ENCODE results near the gene TRAPPC4. TPM values are rescaled to one million over a fixed set of nuclear protein-coding genes. Genes with fewer than 3 reads are reported as not detected.
"Not testable (repeated sequence)": the region's sequence is repeated elsewhere in the genome, so short reads cannot be mapped to it uniquely, and the experiment has no call there.

The TRAPPC4 gene, protein sequence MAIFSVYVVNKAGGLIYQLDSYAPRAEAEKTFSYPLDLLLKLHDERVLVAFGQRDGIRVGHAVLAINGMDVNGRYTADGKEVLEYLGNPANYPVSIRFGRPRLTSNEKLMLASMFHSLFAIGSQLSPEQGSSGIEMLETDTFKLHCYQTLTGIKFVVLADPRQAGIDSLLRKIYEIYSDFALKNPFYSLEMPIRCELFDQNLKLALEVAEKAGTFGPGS
- total RNA-seq, result 10 to 100 TPM; 58.6 to 65.0 TPM

DNA sequence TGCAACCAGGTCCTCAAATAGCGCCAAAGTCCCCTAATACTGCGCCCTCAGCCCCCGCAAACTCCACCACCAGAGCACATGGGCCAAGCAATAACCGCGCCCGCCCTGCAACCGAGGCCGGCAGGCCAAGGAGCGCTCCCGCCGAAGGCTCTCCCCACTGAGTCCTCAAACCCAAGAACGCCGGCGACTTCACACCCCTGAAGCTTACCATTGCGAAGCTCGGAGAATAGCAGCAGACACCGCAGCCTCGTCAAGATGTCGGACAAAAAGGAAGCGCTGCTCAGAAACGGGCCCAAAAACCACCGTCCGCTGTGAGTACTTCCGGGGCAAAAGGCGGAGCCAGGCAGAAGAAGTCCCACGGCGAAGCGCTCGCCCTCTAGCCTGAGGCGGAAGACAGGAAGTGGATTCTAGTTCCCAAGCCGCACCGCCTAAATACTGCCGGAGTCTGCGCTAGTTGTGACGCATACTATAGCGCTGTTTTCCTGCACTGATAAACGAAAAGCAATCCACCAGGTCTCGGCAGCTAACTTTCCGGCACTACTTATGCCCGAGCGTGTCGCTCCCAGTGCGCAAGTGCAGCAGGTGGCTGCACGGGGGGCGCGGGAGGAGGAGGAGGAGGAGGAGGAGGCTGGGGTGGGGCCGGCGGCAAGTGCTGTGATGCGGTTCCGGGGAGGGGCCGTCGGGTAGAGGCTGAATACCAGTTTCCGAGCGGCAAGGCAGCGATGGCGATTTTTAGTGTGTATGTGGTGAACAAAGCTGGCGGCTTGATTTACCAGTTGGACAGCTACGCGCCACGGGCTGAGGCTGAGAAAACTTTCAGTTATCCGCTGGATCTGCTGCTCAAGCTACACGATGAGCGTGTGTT is at the start of gene TRAPPC4, which contains the start of gene RPS25:
TSS of gene TRAPPC4 (plus strand) at position 693 of the 865 bp plus-strand sequence. CDS start at position 723, 30 bp downstream.
TSS of gene RPS25 (minus strand) at position 270 of the 865 bp plus-strand sequence. CDS start at position 211, 59 bp downstream.
- H3K4me1 Mint-ChIP-seq (ENCODE audit: low read depth), result peaks cover 48% of the 10 kb centered on the region
- ChIA-PET CTCF (interaction anchor here (0.7 to 2.5 kb wide), 6 partner anchors 13 to 92 kb away, joined by 3 to 12 read pairs (median 4); partner anchors contain the start of genes BCL9L, CENATAC and SLC37A4), POLR2A (interaction anchor here (0.6 to 4.1 kb wide), 17 partner anchors 9 to 278 kb away, joined by 3 to 37 read pairs (median 4); partner anchors contain the start of genes CENATAC, DDX6, HYOU1 and SLC37A4)
- H3K27me3 Mint-ChIP-seq (ENCODE audit: low read depth), result no peaks in the 10 kb centered on the region
- no peaks in the 10 kb centered on the region for H3K9me3 Mint-ChIP-seq (ENCODE audit: insufficient read depth)
- DNase-seq (peak; percentile 98), ATAC-seq (peak; percentile 93)
- H3K27ac Mint-ChIP-seq, result peak within 1 kb of the TSS; percentile 100
- peak within 1 kb of the TSS; percentile 99 for H3K4me3 Mint-ChIP-seq
- H3K36me3 Mint-ChIP-seq (ENCODE audit: low read depth), result peaks cover 77% of the 10 kb centered on the region

- ATAC-seq; H3K27me3 Mint-ChIP-seq (ENCODE audit: low read depth); H3K9me3 Mint-ChIP-seq (ENCODE audit: insufficient read depth); H3K4me1 Mint-ChIP-seq (ENCODE audit: low read depth); DNase-seq; H3K4me3 Mint-ChIP-seq; H3K36me3 Mint-ChIP-seq (ENCODE audit: low read depth); POLR2A ChIA-PET; H3K27ac Mint-ChIP-seq; CTCF ChIA-PET: not testable (repeated sequence)
Measured at GRCh38 chr11:118969508-118969907, 49.1 kb upstream of the TRAPPC4 start.

DNA sequence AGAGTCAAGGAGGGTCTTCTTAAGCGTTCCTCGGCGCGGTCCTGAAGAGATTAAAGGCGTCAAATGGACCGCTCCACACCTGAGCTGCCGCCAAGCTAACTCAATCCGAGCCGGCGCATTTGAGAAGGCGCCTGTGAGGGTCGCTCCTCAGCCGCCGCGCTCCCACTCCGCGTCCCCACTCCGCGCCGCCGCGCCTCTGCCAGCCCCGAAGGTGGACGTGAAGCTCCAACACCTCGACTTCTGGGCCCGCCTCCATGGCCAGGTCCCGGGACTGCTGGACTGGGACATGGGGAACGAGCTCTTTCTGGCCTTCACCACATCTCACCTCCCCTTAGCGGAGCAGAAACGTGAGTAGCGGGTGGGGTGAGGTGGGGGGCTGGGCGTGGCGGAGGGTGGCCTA is 46.9 kb upstream of the TRAPPC4 start, which contains the start of gene FOXR1:
TSS of gene FOXR1 (plus strand) at position 116 of the 400 bp plus-strand sequence. CDS start at position 287, 171 bp downstream.
- Mint-ChIP-seq H3K9me3 (ENCODE audit: insufficient read depth) (no peaks in the 10 kb centered on the region), H3K4me1 (ENCODE audit: low read depth) (no peaks in the 10 kb centered on the region), H3K27me3 (ENCODE audit: low read depth) (peaks cover 15% of the 10 kb centered on the region), H3K36me3 (ENCODE audit: low read depth) (no peaks in the 10 kb centered on the region), H3K27ac (no peak within 1 kb of the TSS), H3K4me3 (no peak within 1 kb of the TSS)
- ChIA-PET POLR2A (no interaction called here), CTCF (no interaction called here)
- DNase-seq, result no peak
- ATAC-seq, result no peak

GRCh38 chr11:118973985-118974384 is 44.6 kb upstream of the TRAPPC4 start:
- ChIA-PET CTCF (no interaction called here), POLR2A (no interaction called here)

DNA sequence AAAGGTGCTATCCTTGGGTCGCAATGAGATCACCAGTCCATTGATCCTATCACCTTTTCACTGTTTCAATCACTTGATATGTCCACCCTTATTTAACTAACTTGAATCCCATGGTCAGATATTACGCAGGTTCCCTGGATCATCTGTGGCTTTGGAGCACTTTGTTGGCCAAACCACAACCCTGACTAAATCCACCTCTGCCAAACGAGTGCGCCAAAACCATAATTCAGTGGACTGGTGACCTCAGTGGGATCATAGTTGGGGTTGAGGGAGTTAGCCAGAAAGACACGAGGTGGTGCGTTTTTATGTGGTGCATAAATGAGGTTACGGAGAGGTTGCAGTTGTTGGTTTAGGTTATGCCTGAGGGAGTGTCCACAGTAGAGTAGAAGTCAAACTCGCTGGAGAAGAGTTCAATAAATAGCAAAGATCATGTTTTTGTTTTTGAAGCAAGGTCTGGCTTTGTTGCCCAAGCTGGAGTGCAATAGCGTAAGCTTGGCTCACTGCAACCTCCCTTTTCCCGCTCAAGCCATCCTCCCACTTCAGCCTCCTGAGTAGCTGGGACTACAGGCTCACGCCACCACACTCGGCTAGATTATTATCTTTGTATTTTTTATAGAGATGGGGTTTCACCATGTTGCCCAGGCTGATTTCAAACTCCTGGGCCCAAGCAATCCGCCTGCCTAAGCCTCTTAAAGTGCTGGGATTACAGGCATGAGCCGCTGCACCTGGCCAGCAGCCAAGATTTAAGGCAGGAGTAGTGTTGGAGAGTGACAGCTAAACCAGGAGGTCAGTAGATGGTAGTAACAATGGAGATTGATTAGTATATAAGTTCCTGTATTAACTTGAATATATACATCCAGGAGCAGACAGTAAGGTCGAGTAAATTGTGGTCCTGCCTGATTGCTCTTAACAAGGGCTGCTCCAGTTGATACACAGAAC is 42.5 kb upstream of the TRAPPC4 start:
- no peak for DNase-seq
- no peak overlapping the region for H3K27ac Mint-ChIP-seq
- H3K9me3 Mint-ChIP-seq (ENCODE audit: insufficient read depth), result no peaks in the 10 kb centered on the region
- CTCF ChIA-PET, result interaction anchor here (1.4 kb wide), 1 partner anchor 21 kb away, joined by 3 read pairs; no protein-coding TSS in a partner anchor
- H3K4me3 Mint-ChIP-seq, result no peak overlapping the region
- peaks cover 15% of the 10 kb centered on the region for H3K27me3 Mint-ChIP-seq (ENCODE audit: low read depth)
- H3K36me3 Mint-ChIP-seq (ENCODE audit: low read depth), result no peaks in the 10 kb centered on the region
- H3K4me1 Mint-ChIP-seq (ENCODE audit: low read depth), result no peaks in the 10 kb centered on the region
- ATAC-seq, result no peak
- POLR2A ChIA-PET, result no interaction called here

More at GRCh38 chr11:118973985-118974384, 44.6 kb upstream of the TRAPPC4 start:
- peaks cover 17% of the 10 kb centered on the region for H3K27me3 Mint-ChIP-seq (ENCODE audit: low read depth)
- no peaks in the 10 kb centered on the region for H3K4me1 Mint-ChIP-seq (ENCODE audit: low read depth)
- H3K27ac Mint-ChIP-seq, result no peak overlapping the region
- no peak for ATAC-seq
- no peak for DNase-seq
- no peak overlapping the region for H3K4me3 Mint-ChIP-seq
- no peaks in the 10 kb centered on the region for H3K36me3 Mint-ChIP-seq (ENCODE audit: low read depth)
- no peaks in the 10 kb centered on the region for H3K9me3 Mint-ChIP-seq (ENCODE audit: insufficient read depth)

GRCh38 chr11:118979434-118979833 is 39.1 kb upstream of the TRAPPC4 start:
- H3K9me3 Mint-ChIP-seq (ENCODE audit: insufficient read depth), result no peaks in the 10 kb centered on the region
- H3K27me3 Mint-ChIP-seq (ENCODE audit: low read depth), result peaks cover 12% of the 10 kb centered on the region
- ChIA-PET CTCF (no interaction called here), POLR2A (no interaction called here)
- ATAC-seq (no peak), DNase-seq (no peak)
- no peak overlapping the region for H3K4me3 Mint-ChIP-seq
- no peaks in the 10 kb centered on the region for H3K4me1 Mint-ChIP-seq (ENCODE audit: low read depth)
- H3K27ac Mint-ChIP-seq, result no peak overlapping the region
- no peaks in the 10 kb centered on the region for H3K36me3 Mint-ChIP-seq (ENCODE audit: low read depth)

- H3K27me3 Mint-ChIP-seq (ENCODE audit: low read depth), result peaks cover 5% of the 10 kb centered on the region
- CTCF ChIA-PET, result no interaction called here
- H3K4me1 Mint-ChIP-seq (ENCODE audit: low read depth), result no peaks in the 10 kb centered on the region
- H3K9me3 Mint-ChIP-seq (ENCODE audit: insufficient read depth), result no peaks in the 10 kb centered on the region
- no peak overlapping the region for H3K27ac Mint-ChIP-seq
- no peak for DNase-seq
- H3K36me3 Mint-ChIP-seq (ENCODE audit: low read depth), result no peaks in the 10 kb centered on the region
- ATAC-seq, result no peak
- POLR2A ChIA-PET, result no interaction called here
- H3K4me3 Mint-ChIP-seq, result no peak overlapping the region
Measured at GRCh38 chr11:118980191-118980881, 38.2 kb upstream of the TRAPPC4 start.

DNA sequence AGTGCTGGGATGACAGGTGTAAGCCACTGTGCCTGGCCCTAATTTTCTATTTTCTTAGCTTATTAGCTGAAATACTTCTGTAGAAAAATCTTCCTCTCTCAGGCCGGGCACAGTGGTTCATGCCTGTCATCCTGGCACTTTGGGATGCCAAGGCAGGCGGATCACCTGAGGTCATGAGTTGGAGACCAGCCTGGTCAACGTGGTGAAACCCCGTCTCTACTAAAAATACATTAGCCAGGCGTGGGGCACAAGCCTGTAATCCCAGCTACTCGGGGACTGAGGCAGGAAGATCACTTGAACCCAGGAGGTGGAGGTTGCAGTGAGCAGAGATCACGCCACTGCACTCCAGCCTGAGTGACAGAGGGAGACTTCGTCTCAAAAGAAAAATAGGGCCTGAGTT is 34.2 kb upstream of the TRAPPC4 start:
- DNase-seq; H3K4me3 Mint-ChIP-seq; H3K36me3 Mint-ChIP-seq (ENCODE audit: low read depth); H3K9me3 Mint-ChIP-seq (ENCODE audit: insufficient read depth); H3K4me1 Mint-ChIP-seq (ENCODE audit: low read depth); H3K27me3 Mint-ChIP-seq (ENCODE audit: low read depth); H3K27ac Mint-ChIP-seq; ATAC-seq: not testable (repeated sequence)
- CTCF ChIA-PET, result interaction anchor here (1.3 kb wide), 1 partner anchor 28 kb away, joined by 3 read pairs; the partner anchor contains the start of gene UPK2
- POLR2A ChIA-PET, result interaction anchor here (0.6 to 1.0 kb wide), 2 partner anchors 13 to 33 kb away, joined by 3 to 4 read pairs; partner anchors contain the start of gene RPS25

GRCh38 chr11:118984825-118985224 is 33.7 kb upstream of the TRAPPC4 start:
- POLR2A ChIA-PET, result interaction anchor here (1.0 kb wide), 1 partner anchor 33 kb away, joined by 3 read pairs; the partner anchor contains the start of gene RPS25

DNA sequence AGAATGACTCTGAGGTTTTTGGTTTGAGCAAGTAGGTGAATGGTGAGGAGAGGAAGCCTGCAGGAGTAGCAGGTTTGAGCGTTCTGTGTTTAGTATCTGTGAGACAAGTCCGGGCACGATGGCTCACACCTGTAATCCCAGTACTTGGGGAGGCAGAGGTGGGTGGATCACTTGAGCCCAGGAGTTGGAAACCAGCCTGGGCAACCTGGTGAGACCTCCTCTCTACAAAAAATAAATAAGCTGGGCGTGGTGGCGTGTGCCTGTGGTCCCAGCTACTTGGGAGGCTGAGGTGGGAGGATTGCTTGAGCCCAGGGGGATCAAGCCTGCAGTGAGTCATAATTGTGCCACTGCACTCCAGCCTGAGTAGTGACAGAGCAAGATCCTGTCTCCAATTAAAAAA is 30.3 kb upstream of the TRAPPC4 start:
- CTCF ChIA-PET, result no interaction called here
- ATAC-seq (no peak), DNase-seq (no peak)
- H3K4me1 Mint-ChIP-seq (ENCODE audit: low read depth), result no peaks in the 10 kb centered on the region
- H3K27me3 Mint-ChIP-seq (ENCODE audit: low read depth), result no peaks in the 10 kb centered on the region
- no peak overlapping the region for H3K4me3 Mint-ChIP-seq
- POLR2A ChIA-PET, result no interaction called here
- no peaks in the 10 kb centered on the region for H3K36me3 Mint-ChIP-seq (ENCODE audit: low read depth)
- H3K27ac Mint-ChIP-seq, result no peak overlapping the region
- no peaks in the 10 kb centered on the region for H3K9me3 Mint-ChIP-seq (ENCODE audit: insufficient read depth)

More at GRCh38 chr11:118984825-118985224, 33.7 kb upstream of the TRAPPC4 start:
- H3K27me3 Mint-ChIP-seq (ENCODE audit: low read depth), result no peaks in the 10 kb centered on the region
- H3K27ac Mint-ChIP-seq, result no peak overlapping the region
- no peak for DNase-seq
- no peak overlapping the region for H3K4me3 Mint-ChIP-seq
- no peaks in the 10 kb centered on the region for H3K4me1 Mint-ChIP-seq (ENCODE audit: low read depth)
- CTCF ChIA-PET, result interaction anchor here (1.3 kb wide), 1 partner anchor 28 kb away, joined by 3 read pairs; the partner anchor contains the start of gene UPK2
- H3K9me3 Mint-ChIP-seq (ENCODE audit: insufficient read depth), result no peaks in the 10 kb centered on the region
- ATAC-seq, result no peak
- no peaks in the 10 kb centered on the region for H3K36me3 Mint-ChIP-seq (ENCODE audit: low read depth)
